ENCODE measurements around the gene PCNX4. TPM values are rescaled to one million over a fixed set of nuclear protein-coding genes. Genes with fewer than 3 reads are reported as not detected.

Gene PCNX4
- total RNA-seq, 2 experiments from 2014 or later = 49.1 to 54.4 TPM

DNA sequence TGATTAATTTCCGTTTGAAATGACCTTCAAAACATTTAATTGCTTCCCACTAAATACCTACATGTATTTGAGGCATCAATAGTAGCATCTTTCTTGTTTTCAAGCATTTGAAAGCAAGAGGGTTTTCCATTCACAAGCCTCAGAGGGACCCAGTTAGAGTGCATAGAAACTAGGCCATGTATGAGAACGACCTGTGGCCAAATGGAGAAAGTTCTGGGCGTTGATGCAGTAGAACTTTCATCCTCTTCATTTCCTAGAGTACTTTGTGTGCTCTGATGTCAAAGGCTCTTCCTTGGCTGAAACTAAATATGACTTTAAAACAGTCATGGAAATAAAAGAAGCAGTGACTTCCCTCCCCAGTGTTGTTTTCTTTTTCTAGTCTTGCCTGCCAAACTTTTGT is 74.4 kb downstream of the PCNX4 start:
- TF ChIP-seq EZH2phosphoT487 (IDR thresholded peaks at IDR 0.05; ENCODE audit: borderline replicate concordance, low read depth, low read length) (no peak), CTCF (conservative IDR thresholded peaks at IDR 0.05; ENCODE audit: low read length) (no peak)
- Histone ChIP-seq H3K9me2 (ENCODE audit: insufficient read depth, low read length) (no peaks in the 10 kb centered on the region), H3K4me1 (ENCODE audit: insufficient read depth, low read length, poor library complexity, severe bottlenecking) (peaks cover 28% of the 10 kb centered on the region), H3K9me3 (ENCODE audit: low read length) (no peaks in the 10 kb centered on the region), H4K20me1 (ENCODE audit: insufficient read depth, low read length) (no peaks in the 10 kb centered on the region), H3K79me2 (ENCODE audit: insufficient read depth, low read depth, low read length) (peaks cover 14% of the 10 kb centered on the region; the same call in 1 of the 2 replicates), H3K4me2 (ENCODE audit: low read length) (peak overlapping the region; percentile 82), H3K4me3 (ENCODE audit: low read depth, low read length, poor library complexity, severe bottlenecking) (peak overlapping the region; percentile 70), H3K27ac (ENCODE audit: low read depth, low read length, poor library complexity, severe bottlenecking) (peak overlapping the region; percentile 69), H2AFZ (ENCODE audit: low read length) (peak overlapping the region; percentile 90), H3K36me3 (ENCODE audit: insufficient read depth, low read length) (peaks cover 6% of the 10 kb centered on the region)
- ChIA-PET CTCF (ENCODE audit: unreplicated experiment) (interaction anchor here (1.0 to 1.5 kb wide), 2 partner anchors 181 to 202 kb away, joined by 3 to 6 read pairs; no protein-coding TSS in a partner anchor), POLR2A (interaction anchor here (0.6 to 5.3 kb wide), 16 partner anchors 11 to 248 kb away, joined by 3 to 28 read pairs (median 4); partner anchors contain the start of gene PCNX4)
- no TSS peak for BruUV-seq (replicated peaks)
- intact Hi-C loops (cut with micrococcal nuclease; ENCODE audit: unreplicated experiment) = loop anchor here (5.0 kb wide), 1 partner anchor 224 kb away; no protein-coding TSS in a partner anchor
- DNase-seq (ENCODE audit: low spot score) = peak; percentile 54

DNA sequence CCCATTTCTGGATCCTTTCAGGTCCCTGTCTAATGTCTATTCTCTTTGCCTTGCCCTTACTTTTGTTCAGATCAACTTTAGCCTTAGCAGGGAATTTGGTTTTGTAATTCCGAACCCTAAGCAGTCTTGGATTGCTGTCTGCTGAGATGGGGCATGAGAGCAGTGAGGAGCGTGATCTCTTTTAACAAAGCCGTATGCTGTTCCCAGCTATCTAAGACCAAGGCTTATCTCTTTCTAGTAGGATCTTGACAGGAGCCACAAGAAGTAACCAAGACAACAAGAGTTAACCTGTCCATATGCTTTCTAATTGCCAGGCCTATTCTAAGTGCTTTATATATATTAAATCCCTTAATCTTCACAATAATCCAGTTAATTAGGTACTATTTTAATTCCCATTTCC is 78.0 kb downstream of the PCNX4 start:
- H3K9me3 ChIP-seq (ENCODE audit: low read length) = no peaks in the 10 kb centered on the region
- intact Hi-C loops (cut with micrococcal nuclease; ENCODE audit: unreplicated experiment) = loop anchor here (5.0 kb wide), 1 partner anchor 227 kb away; no protein-coding TSS in a partner anchor
- no peaks in the 10 kb centered on the region for H4K20me1 ChIP-seq (ENCODE audit: insufficient read depth, low read length)
- no peak overlapping the region for H3K27ac ChIP-seq (ENCODE audit: low read depth, low read length, poor library complexity, severe bottlenecking)
- no peaks in the 10 kb centered on the region for H3K9me2 ChIP-seq (ENCODE audit: insufficient read depth, low read length)
- DNase-seq (ENCODE audit: low spot score) = no peak
- H3K4me1 ChIP-seq (ENCODE audit: insufficient read depth, low read length, poor library complexity, severe bottlenecking) = peaks cover 13% of the 10 kb centered on the region
- H3K36me3 ChIP-seq (ENCODE audit: insufficient read depth, low read length) = no peaks in the 10 kb centered on the region
- no peak overlapping the region for H3K4me3 ChIP-seq (ENCODE audit: low read depth, low read length, poor library complexity, severe bottlenecking)
- BruUV-seq (replicated peaks) = no TSS peak
- H3K4me2 ChIP-seq (ENCODE audit: low read length) = no peak overlapping the region
- ChIA-PET CTCF (ENCODE audit: unreplicated experiment) (no interaction called here), POLR2A (interaction anchor here (0.8 to 1.2 kb wide), 3 partner anchors 10 to 13 kb away, joined by 3 to 4 read pairs (median 3); no protein-coding TSS in a partner anchor)
- no peak overlapping the region for H2AFZ ChIP-seq (ENCODE audit: low read length)
- TF ChIP-seq CTCF (conservative IDR thresholded peaks at IDR 0.05; ENCODE audit: low read length) = no peak
- TF ChIP-seq EZH2phosphoT487 (IDR thresholded peaks at IDR 0.05; ENCODE audit: borderline replicate concordance, low read depth, low read length) = no peak
- H3K79me2 ChIP-seq (ENCODE audit: insufficient read depth, low read depth, low read length) = no peaks in the 10 kb centered on the region

GRCh38 chr14:60170948-60171347 is 79.2 kb downstream of the PCNX4 start:
- Histone ChIP-seq H3K9me3 (ENCODE audit: low read length) (no peaks in the 10 kb centered on the region), H3K4me3 (ENCODE audit: low read depth, low read length, poor library complexity, severe bottlenecking) (no peak overlapping the region), H3K36me3 (ENCODE audit: insufficient read depth, low read length) (no peaks in the 10 kb centered on the region), H3K4me2 (ENCODE audit: low read length) (no peak overlapping the region), H3K9me2 (ENCODE audit: insufficient read depth, low read length) (no peaks in the 10 kb centered on the region), H2AFZ (ENCODE audit: low read length) (no peak overlapping the region), H3K79me2 (ENCODE audit: insufficient read depth, low read depth, low read length) (no peaks in the 10 kb centered on the region), H3K27ac (ENCODE audit: low read depth, low read length, poor library complexity, severe bottlenecking) (no peak overlapping the region), H3K4me1 (ENCODE audit: insufficient read depth, low read length, poor library complexity, severe bottlenecking) (peaks cover 7% of the 10 kb centered on the region), H4K20me1 (ENCODE audit: insufficient read depth, low read length) (no peaks in the 10 kb centered on the region)
- CTCF ChIA-PET (ENCODE audit: unreplicated experiment) = no interaction called here
- DNase-seq (ENCODE audit: low spot score) = no peak
- intact Hi-C loops (cut with micrococcal nuclease; ENCODE audit: unreplicated experiment) = no loop called here
- TF ChIP-seq CTCF (conservative IDR thresholded peaks at IDR 0.05; ENCODE audit: low read length) (no peak), EZH2phosphoT487 (IDR thresholded peaks at IDR 0.05; ENCODE audit: borderline replicate concordance, low read depth, low read length) (no peak)
- BruUV-seq (replicated peaks) = no TSS peak
- POLR2A ChIA-PET = interaction anchor here (0.6 to 1.8 kb wide), 4 partner anchors 10 to 115 kb away, joined by 3 to 8 read pairs (median 5); no protein-coding TSS in a partner anchor

All from OCI-LY7 (cell line).